Peyer's patch (tissue), 4 donors: ENCODE results near the gene CDH12.

Experiments used
- CTCF ChIP-seq, 6 experiments: fragments of 450-650 bp in 4 of 6; fragments of 200-600 bp in 2 of 6; sonication (generic) in 1 of 6; IDR thresholded peaks; one replicate each; pipeline ENCODE4 v1.5.1; 2017 to 2019; ENCODE audit warnings: antibody characterized with exemption in 6 of 6, mild to moderate bottlenecking in 3 of 6, moderate library complexity in 1 of 6
- POLR2A ChIP-seq, 2 donors: fragments of 450-650 bp; IDR thresholded peaks; one replicate each; pipeline ENCODE4 v1.5.1; 2017; ENCODE audit warnings: antibody characterized with exemption in 2 of 2, mild to moderate bottlenecking in 2 of 2, moderate library complexity in 2 of 2

GRCh38 chr5:22734907-22735306, 118.2 kb downstream of the CDH12 start:
- TF ChIP-seq CTCF (IDR thresholded peaks at IDR 0.05) (no peak), POLR2A (IDR thresholded peaks at IDR 0.05) (no peak)
